ENCODE data around the gene PTPRU.

The PTPRU gene

GRCh38 chr1:29324202-29324601, 87.9 kb downstream of the PTPRU start:
- Histone ChIP-seq H3K27ac (ENCODE audit: insufficient read depth, low read depth, low read length, poor library complexity, severe bottlenecking) (no peak overlapping the region), H3K4me3 (ENCODE audit: insufficient read depth, low read depth, low read length) (no peak overlapping the region)
- 84 to 88% methylated on average over 10 of the region's 10 CpGs for WGBS, 2 experiments

GRCh38 chr1:29324771-29325351, 88.5 kb downstream of the PTPRU start:
- no peak overlapping the region for H3K4me3 ChIP-seq (ENCODE audit: insufficient read depth, low read depth, low read length)
- no peak overlapping the region for H3K27ac ChIP-seq (ENCODE audit: insufficient read depth, low read depth, low read length, poor library complexity, severe bottlenecking)
- H3K4me1 ChIP-seq (ENCODE audit: control insufficient read depth, insufficient read depth, low read length) = peaks cover 7% of the 10 kb centered on the region
- WGBS, 2 experiments = 15 to 17% methylated on average over 19 of the region's 19 CpGs
- H3K9me3 ChIP-seq (ENCODE audit: control insufficient read depth, low read length) = no peaks in the 10 kb centered on the region
- H3K36me3 ChIP-seq (ENCODE audit: control insufficient read depth, insufficient read depth, low read length) = no peaks in the 10 kb centered on the region
- no peaks in the 10 kb centered on the region for H3K27me3 ChIP-seq (ENCODE audit: control insufficient read depth, insufficient read depth, low read length, poor library complexity, severe bottlenecking)

More at GRCh38 chr1:29324202-29324601, 87.9 kb downstream of the PTPRU start:
- Histone ChIP-seq H3K4me1 (ENCODE audit: control insufficient read depth, insufficient read depth, low read length) (peaks cover 7% of the 10 kb centered on the region), H3K36me3 (ENCODE audit: control insufficient read depth, insufficient read depth, low read length) (no peaks in the 10 kb centered on the region), H3K27me3 (ENCODE audit: control insufficient read depth, insufficient read depth, low read length, poor library complexity, severe bottlenecking) (no peaks in the 10 kb centered on the region), H3K9me3 (ENCODE audit: control insufficient read depth, low read length) (no peaks in the 10 kb centered on the region)

GRCh38 chr1:29325675-29326074, 89.4 kb downstream of the PTPRU start:
- Histone ChIP-seq H3K4me3 (ENCODE audit: insufficient read depth, low read depth, low read length) (no peak overlapping the region), H3K4me1 (ENCODE audit: control insufficient read depth, insufficient read depth, low read length) (peaks cover 7% of the 10 kb centered on the region), H3K9me3 (ENCODE audit: control insufficient read depth, low read length) (no peaks in the 10 kb centered on the region), H3K27ac (ENCODE audit: insufficient read depth, low read depth, low read length, poor library complexity, severe bottlenecking) (no peak overlapping the region), H3K36me3 (ENCODE audit: control insufficient read depth, insufficient read depth, low read length) (no peaks in the 10 kb centered on the region), H3K27me3 (ENCODE audit: control insufficient read depth, insufficient read depth, low read length, poor library complexity, severe bottlenecking) (no peaks in the 10 kb centered on the region)
- 74 to 76% methylated on average over 4 of the region's 4 CpGs for WGBS, 2 experiments

- Histone ChIP-seq H3K9me3 (ENCODE audit: control insufficient read depth, low read length) (no peaks in the 10 kb centered on the region), H3K27me3 (ENCODE audit: control insufficient read depth, insufficient read depth, low read length, poor library complexity, severe bottlenecking) (no peaks in the 10 kb centered on the region), H3K27ac (ENCODE audit: insufficient read depth, low read depth, low read length, poor library complexity, severe bottlenecking) (no peak overlapping the region), H3K4me3 (ENCODE audit: insufficient read depth, low read depth, low read length) (no peak overlapping the region), H3K4me1 (ENCODE audit: control insufficient read depth, insufficient read depth, low read length) (peaks cover 7% of the 10 kb centered on the region), H3K36me3 (ENCODE audit: control insufficient read depth, insufficient read depth, low read length) (no peaks in the 10 kb centered on the region)
- WGBS, 2 experiments = 86 to 91% methylated on average over 2 of the region's 2 CpGs
Measured at GRCh38 chr1:29326123-29326522, 89.8 kb downstream of the PTPRU start.

- WGBS, 2 experiments = 94 to 97% methylated on average over 9 of the region's 9 CpGs
- Histone ChIP-seq H3K36me3 (ENCODE audit: control insufficient read depth, insufficient read depth, low read length) (no peaks in the 10 kb centered on the region), H3K9me3 (ENCODE audit: control insufficient read depth, low read length) (no peaks in the 10 kb centered on the region), H3K27ac (ENCODE audit: insufficient read depth, low read depth, low read length, poor library complexity, severe bottlenecking) (no peak overlapping the region), H3K27me3 (ENCODE audit: control insufficient read depth, insufficient read depth, low read length, poor library complexity, severe bottlenecking) (no peaks in the 10 kb centered on the region), H3K4me3 (ENCODE audit: insufficient read depth, low read depth, low read length) (no peak overlapping the region), H3K4me1 (ENCODE audit: control insufficient read depth, insufficient read depth, low read length) (peaks cover 7% of the 10 kb centered on the region)
Measured at GRCh38 chr1:29327223-29327935, 91.1 kb downstream of the PTPRU start.

GRCh38 chr1:29329022-29329775, 92.9 kb downstream of the PTPRU start:
- Histone ChIP-seq H3K4me3 (ENCODE audit: insufficient read depth, low read depth, low read length) (no peak overlapping the region), H3K9me3 (ENCODE audit: control insufficient read depth, low read length) (no peaks in the 10 kb centered on the region), H3K27ac (ENCODE audit: insufficient read depth, low read depth, low read length, poor library complexity, severe bottlenecking) (no peak overlapping the region), H3K4me1 (ENCODE audit: control insufficient read depth, insufficient read depth, low read length) (peaks cover 7% of the 10 kb centered on the region), H3K27me3 (ENCODE audit: control insufficient read depth, insufficient read depth, low read length, poor library complexity, severe bottlenecking) (no peaks in the 10 kb centered on the region), H3K36me3 (ENCODE audit: control insufficient read depth, insufficient read depth, low read length) (no peaks in the 10 kb centered on the region)
- 91 to 93% methylated on average over 9 of the region's 9 CpGs for WGBS, 2 experiments

GRCh38 chr1:29330089-29330488, 93.8 kb downstream of the PTPRU start:
- Histone ChIP-seq H3K27me3 (ENCODE audit: control insufficient read depth, insufficient read depth, low read length, poor library complexity, severe bottlenecking) (no peaks in the 10 kb centered on the region), H3K4me1 (ENCODE audit: control insufficient read depth, insufficient read depth, low read length) (peaks cover 7% of the 10 kb centered on the region), H3K36me3 (ENCODE audit: control insufficient read depth, insufficient read depth, low read length) (no peaks in the 10 kb centered on the region), H3K9me3 (ENCODE audit: control insufficient read depth, low read length) (no peaks in the 10 kb centered on the region), H3K4me3 (ENCODE audit: insufficient read depth, low read depth, low read length) (no peak overlapping the region), H3K27ac (ENCODE audit: insufficient read depth, low read depth, low read length, poor library complexity, severe bottlenecking) (no peak overlapping the region)
- 96 to 97% methylated on average over 2 of the region's 2 CpGs for WGBS, 2 experiments

GRCh38 chr1:29330856-29331255, 94.5 kb downstream of the PTPRU start:
- Histone ChIP-seq H3K4me1 (ENCODE audit: control insufficient read depth, insufficient read depth, low read length) (no peaks in the 10 kb centered on the region), H3K27ac (ENCODE audit: insufficient read depth, low read depth, low read length, poor library complexity, severe bottlenecking) (no peak overlapping the region), H3K27me3 (ENCODE audit: control insufficient read depth, insufficient read depth, low read length, poor library complexity, severe bottlenecking) (no peaks in the 10 kb centered on the region), H3K9me3 (ENCODE audit: control insufficient read depth, low read length) (no peaks in the 10 kb centered on the region), H3K4me3 (ENCODE audit: insufficient read depth, low read depth, low read length) (no peak overlapping the region), H3K36me3 (ENCODE audit: control insufficient read depth, insufficient read depth, low read length) (no peaks in the 10 kb centered on the region)
- 84 to 88% methylated on average over 7 of the region's 7 CpGs for WGBS, 2 experiments

- Histone ChIP-seq H3K27me3 (ENCODE audit: control insufficient read depth, insufficient read depth, low read length, poor library complexity, severe bottlenecking) (no peaks in the 10 kb centered on the region), H3K9me3 (ENCODE audit: control insufficient read depth, low read length) (no peaks in the 10 kb centered on the region), H3K27ac (ENCODE audit: insufficient read depth, low read depth, low read length, poor library complexity, severe bottlenecking) (no peak overlapping the region), H3K4me1 (ENCODE audit: control insufficient read depth, insufficient read depth, low read length) (no peaks in the 10 kb centered on the region), H3K36me3 (ENCODE audit: control insufficient read depth, insufficient read depth, low read length) (no peaks in the 10 kb centered on the region), H3K4me3 (ENCODE audit: insufficient read depth, low read depth, low read length) (no peak overlapping the region)
Measured at GRCh38 chr1:29331309-29331708, 95.0 kb downstream of the PTPRU start.

GRCh38 chr1:29331729-29332128, 95.4 kb downstream of the PTPRU start:
- Histone ChIP-seq H3K9me3 (ENCODE audit: control insufficient read depth, low read length) (no peaks in the 10 kb centered on the region), H3K27me3 (ENCODE audit: control insufficient read depth, insufficient read depth, low read length, poor library complexity, severe bottlenecking) (no peaks in the 10 kb centered on the region), H3K27ac (ENCODE audit: insufficient read depth, low read depth, low read length, poor library complexity, severe bottlenecking) (no peak overlapping the region), H3K4me1 (ENCODE audit: control insufficient read depth, insufficient read depth, low read length) (no peaks in the 10 kb centered on the region), H3K36me3 (ENCODE audit: control insufficient read depth, insufficient read depth, low read length) (no peaks in the 10 kb centered on the region), H3K4me3 (ENCODE audit: insufficient read depth, low read depth, low read length) (no peak overlapping the region)
- WGBS, 2 experiments = 94 to 97% methylated on average over 1 of the region's 1 CpG

Measured in ectodermal cell (in vitro differentiated cells).